OCI-LY1 (cell line): ENCODE measurements around the gene KLF8.

ENCODE experiments used
- EZH2 ChIP-seq: fragments of 200-600 bp; sonication (generic), shearing (Covaris generic); IDR thresholded peaks from 2 replicates; pipeline ENCODE4 v1.8.0; 2017; ENCODE audit warnings: borderline replicate concordance, mixed run types, mild to moderate bottlenecking, antibody characterized with exemption, low read length, moderate library complexity, mixed read lengths
- TF ChIP-seq, protein P1 (sequence below): fragments of 200-600 bp; sonication (generic), shearing (Covaris generic); IDR thresholded peaks from 2 replicates; pipeline ENCODE4 v1.5.1; 2017; ENCODE audit warnings: mild to moderate bottlenecking, antibody characterized with exemption, low read length, moderate library complexity, mixed read lengths

DNA sequence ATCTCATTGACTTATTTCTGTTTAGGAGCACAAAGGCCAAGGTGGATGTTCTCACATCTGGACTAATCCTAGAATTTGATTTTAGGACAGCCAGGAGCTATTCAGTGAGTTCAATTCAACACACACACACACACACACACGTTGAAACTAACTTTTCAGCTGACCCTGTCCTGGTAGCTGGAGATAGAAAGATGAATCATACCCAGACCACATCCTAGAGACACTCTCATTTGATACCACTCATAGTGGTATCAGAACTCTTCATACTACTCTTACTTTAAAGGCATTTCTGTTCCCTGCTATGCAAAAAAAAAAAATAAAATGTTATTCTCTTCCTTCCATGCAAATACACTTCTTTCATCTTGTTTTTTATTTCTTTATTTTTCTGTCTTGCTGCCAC lies 36.7 kb downstream of the KLF8 start:
- TF ChIP-seq, protein P1, sequence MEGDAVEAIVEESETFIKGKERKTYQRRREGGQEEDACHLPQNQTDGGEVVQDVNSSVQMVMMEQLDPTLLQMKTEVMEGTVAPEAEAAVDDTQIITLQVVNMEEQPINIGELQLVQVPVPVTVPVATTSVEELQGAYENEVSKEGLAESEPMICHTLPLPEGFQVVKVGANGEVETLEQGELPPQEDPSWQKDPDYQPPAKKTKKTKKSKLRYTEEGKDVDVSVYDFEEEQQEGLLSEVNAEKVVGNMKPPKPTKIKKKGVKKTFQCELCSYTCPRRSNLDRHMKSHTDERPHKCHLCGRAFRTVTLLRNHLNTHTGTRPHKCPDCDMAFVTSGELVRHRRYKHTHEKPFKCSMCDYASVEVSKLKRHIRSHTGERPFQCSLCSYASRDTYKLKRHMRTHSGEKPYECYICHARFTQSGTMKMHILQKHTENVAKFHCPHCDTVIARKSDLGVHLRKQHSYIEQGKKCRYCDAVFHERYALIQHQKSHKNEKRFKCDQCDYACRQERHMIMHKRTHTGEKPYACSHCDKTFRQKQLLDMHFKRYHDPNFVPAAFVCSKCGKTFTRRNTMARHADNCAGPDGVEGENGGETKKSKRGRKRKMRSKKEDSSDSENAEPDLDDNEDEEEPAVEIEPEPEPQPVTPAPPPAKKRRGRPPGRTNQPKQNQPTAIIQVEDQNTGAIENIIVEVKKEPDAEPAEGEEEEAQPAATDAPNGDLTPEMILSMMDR: no peak
- TF ChIP-seq EZH2: no peak
